Activated T-helper 17 cell treated with anti-CD3 and anti-CD28 coated beads, Interleukin-2, amount 50 U/mL, for 72 hours (primary cell): ENCODE measurements around the gene HSD17B8. TPM values are rescaled to one million over a fixed set of nuclear protein-coding genes. Genes with fewer than 3 reads are reported as not detected.

Source experiments
- ATAC-seq: fragments of 150-1000 bp; cut with Tn5 transposase; replicated peaks from 2 replicates; pipeline ENCODE4 v1.10.0; 2021; ENCODE audit warnings: mild to moderate bottlenecking, moderate library complexity
- H3K27ac Mint-ChIP-seq: one replicate; pipeline ENCODE4 v1.8.0; 2022; ENCODE audit warnings: mixed read lengths
- H3K27me3 Mint-ChIP-seq: one replicate; pipeline ENCODE4 v1.8.0; 2022; ENCODE audit warnings: mixed read lengths
- H3K36me3 Mint-ChIP-seq: one replicate; pipeline ENCODE4 v1.8.0; 2022; ENCODE audit warnings: low read depth, mild to moderate bottlenecking, mixed read lengths
- H3K4me1 Mint-ChIP-seq: one replicate; pipeline ENCODE4 v1.8.0; 2022; ENCODE audit warnings: mixed read lengths
- H3K4me3 Mint-ChIP-seq: one replicate; pipeline ENCODE4 v1.8.0; 2022; ENCODE audit warnings: mild to moderate bottlenecking, mixed read lengths
- H3K9me3 Mint-ChIP-seq: one replicate; pipeline ENCODE4 v1.8.0; 2022; ENCODE audit warnings: mixed read lengths
- total RNA-seq, 2 donors: library from RNA; stranded (reverse); gene quantifications; one replicate each; pipeline ENCODE4 v1.2.3, GENCODE V29; 2022

Gene HSD17B8
- total RNA-seq, 2 donors from 2014 or later = 3.4 to 13.1 TPM

DNA sequence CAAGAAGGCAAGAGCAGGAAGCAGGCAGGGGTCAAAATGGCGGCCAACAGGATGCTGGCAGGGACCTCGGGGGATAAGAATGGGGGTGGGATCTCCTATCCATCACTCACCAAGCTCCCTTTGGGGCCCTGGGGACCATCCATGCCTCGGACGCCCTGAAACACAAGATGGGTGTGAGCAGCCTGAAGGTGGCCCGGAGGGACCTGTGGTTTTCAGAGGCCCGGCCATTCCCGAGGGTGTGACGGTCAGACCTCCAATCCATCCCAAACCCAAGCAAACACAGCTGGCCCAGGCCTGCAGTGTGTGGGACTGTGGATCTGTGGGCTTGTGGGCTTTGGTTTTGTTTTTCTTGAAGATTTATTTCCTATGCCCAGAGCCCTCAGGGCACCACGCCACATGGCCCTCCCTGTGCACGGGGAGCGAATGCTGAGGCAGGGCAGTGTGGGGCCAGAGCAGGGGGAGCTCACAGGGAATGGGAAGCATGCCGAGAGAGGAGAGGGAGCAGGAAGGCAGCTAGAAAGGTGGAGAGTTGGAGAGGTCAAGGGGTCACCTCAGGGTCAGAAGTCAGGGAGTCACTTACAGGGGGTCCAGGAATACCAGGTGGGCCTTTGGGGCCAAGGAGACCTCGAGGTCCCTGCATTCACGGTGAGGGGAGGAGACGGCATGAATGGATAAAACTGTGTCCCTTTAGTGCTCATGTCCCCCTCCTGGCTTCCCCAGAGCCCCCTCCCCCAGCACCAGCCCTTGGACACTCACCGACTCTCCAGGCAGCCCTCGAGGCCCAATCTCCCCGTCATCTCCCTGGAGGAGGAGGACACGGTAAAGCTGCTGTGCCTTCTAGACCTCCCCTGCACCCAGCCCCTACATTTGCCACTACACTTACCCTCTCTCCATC, 26.7 kb upstream of the HSD17B8 start:
- no peak for ATAC-seq
- Mint-ChIP-seq H3K36me3 (no peaks in the 10 kb centered on the region), H3K9me3 (peaks cover 3% of the 10 kb centered on the region), H3K4me1 (peaks cover 2% of the 10 kb centered on the region), H3K4me3 (no peak overlapping the region), H3K27me3 (peaks cover 9% of the 10 kb centered on the region), H3K27ac (no peak overlapping the region)

- Mint-ChIP-seq H3K27me3 (peaks cover 9% of the 10 kb centered on the region), H3K4me3 (no peak overlapping the region), H3K27ac (no peak overlapping the region), H3K36me3 (peaks cover 6% of the 10 kb centered on the region), H3K4me1 (peaks cover 14% of the 10 kb centered on the region), H3K9me3 (peaks cover 14% of the 10 kb centered on the region)
- ATAC-seq = no peak
Observed at GRCh38 chr6:33178755-33179475, 25.5 kb upstream of the HSD17B8 start.

- ATAC-seq = no peak
- peaks cover 14% of the 10 kb centered on the region for H3K9me3 Mint-ChIP-seq
Observed at GRCh38 chr6:33181141-33181540, 23.3 kb upstream of the HSD17B8 start.

DNA sequence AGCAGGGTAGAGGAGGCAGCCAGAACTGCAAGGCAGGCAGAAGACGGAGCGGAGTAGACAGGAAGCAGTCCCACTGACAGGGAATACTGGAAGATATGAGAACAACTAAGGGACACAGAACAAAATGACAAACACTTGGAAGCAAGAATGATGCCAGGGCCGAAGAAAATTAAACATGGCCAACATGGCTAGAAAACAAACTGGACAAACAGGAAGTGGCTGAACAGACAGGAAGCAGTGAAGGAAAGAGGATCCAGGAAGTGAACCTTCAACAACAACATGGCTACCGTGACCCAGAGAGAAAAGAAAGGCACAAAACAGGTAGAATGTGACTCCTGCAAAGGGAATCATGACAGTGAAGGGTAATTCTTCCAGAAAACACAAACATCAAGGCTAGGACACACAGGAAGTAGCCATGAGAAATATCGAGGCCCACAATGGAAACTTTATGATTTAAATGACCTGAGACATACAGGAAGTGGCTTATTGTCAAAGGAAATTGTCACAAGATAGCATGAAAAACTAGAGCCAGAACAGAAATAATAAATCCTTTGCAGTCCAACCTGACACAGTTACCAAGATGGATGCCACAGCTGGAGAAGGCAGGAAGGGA, 21.3 kb upstream of the HSD17B8 start:
- H3K27me3 Mint-ChIP-seq = peaks cover 13% of the 10 kb centered on the region
- H3K27ac Mint-ChIP-seq = peak overlapping the region; percentile 87
- peaks cover 14% of the 10 kb centered on the region for H3K9me3 Mint-ChIP-seq
- H3K36me3 Mint-ChIP-seq = peaks cover 6% of the 10 kb centered on the region
- H3K4me1 Mint-ChIP-seq = peaks cover 33% of the 10 kb centered on the region
- peak; percentile 52 for ATAC-seq
- H3K4me3 Mint-ChIP-seq = peak overlapping the region; percentile 74

More at GRCh38 chr6:33181141-33181540, 23.3 kb upstream of the HSD17B8 start:
- H3K4me1 Mint-ChIP-seq = peaks cover 24% of the 10 kb centered on the region
- no peaks in the 10 kb centered on the region for H3K27me3 Mint-ChIP-seq
- peaks cover 6% of the 10 kb centered on the region for H3K36me3 Mint-ChIP-seq
- no peak overlapping the region for H3K27ac Mint-ChIP-seq
- H3K4me3 Mint-ChIP-seq = no peak overlapping the region

DNA sequence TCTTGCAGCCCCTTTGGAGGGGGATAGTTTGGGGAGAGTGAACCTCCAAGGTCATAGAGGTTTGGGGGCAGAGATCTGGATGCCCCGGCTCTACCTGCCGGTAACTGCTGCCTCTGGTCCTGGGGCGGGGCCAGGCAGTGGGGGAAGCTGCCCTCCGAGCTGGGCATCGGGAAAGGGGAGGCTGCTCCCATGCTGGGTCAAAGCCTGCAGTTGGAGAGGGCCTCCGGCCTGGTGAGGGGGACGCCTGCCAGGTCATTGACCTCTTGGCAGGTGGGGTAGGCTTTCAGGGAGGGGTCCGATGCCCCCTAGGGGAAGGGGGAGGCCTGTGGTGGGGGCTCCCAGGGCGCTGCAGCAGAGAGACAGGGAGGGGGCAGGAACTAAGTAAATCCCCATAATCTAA, 19.3 kb upstream of the HSD17B8 start:
- peaks cover 6% of the 10 kb centered on the region for H3K36me3 Mint-ChIP-seq
- peaks cover 19% of the 10 kb centered on the region for H3K27me3 Mint-ChIP-seq
- no peak for ATAC-seq
- H3K4me1 Mint-ChIP-seq = peaks cover 33% of the 10 kb centered on the region
- H3K4me3 Mint-ChIP-seq = no peak overlapping the region
- peak overlapping the region; percentile 65 for H3K27ac Mint-ChIP-seq
- H3K9me3 Mint-ChIP-seq = peaks cover 14% of the 10 kb centered on the region

GRCh38 chr6:33185654-33186187, 18.7 kb upstream of the HSD17B8 start:
- H3K27ac Mint-ChIP-seq = no peak overlapping the region
- ATAC-seq = no peak
- H3K36me3 Mint-ChIP-seq = peaks cover 6% of the 10 kb centered on the region
- H3K4me1 Mint-ChIP-seq = peaks cover 33% of the 10 kb centered on the region
- peaks cover 14% of the 10 kb centered on the region for H3K9me3 Mint-ChIP-seq
- H3K4me3 Mint-ChIP-seq = no peak overlapping the region
- peaks cover 22% of the 10 kb centered on the region for H3K27me3 Mint-ChIP-seq

DNA sequence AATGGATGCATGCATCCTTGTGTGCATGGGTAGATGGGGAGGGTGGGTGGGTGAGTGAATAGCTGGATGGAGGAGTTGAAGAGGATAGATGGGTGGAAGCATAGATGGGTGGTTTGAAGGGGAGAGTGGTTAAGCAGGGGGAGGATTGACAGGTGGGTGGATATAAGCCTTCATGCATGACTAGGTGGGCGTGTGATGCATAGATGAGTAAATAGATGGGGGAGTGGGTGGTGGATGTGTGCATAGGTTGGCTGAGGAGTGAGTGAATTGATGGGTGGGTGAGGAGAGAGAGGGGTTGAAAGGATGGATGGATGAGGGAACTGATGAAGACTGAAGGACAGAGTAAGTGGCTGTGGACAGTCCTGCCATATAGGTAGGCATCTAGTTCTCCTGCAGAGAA, 16.6 kb upstream of the HSD17B8 start:
- Mint-ChIP-seq H3K27me3 (peaks cover 30% of the 10 kb centered on the region), H3K9me3 (peaks cover 11% of the 10 kb centered on the region), H3K27ac (no peak overlapping the region), H3K4me1 (peaks cover 30% of the 10 kb centered on the region), H3K36me3 (peaks cover 6% of the 10 kb centered on the region), H3K4me3 (no peak overlapping the region)
- no peak for ATAC-seq

DNA sequence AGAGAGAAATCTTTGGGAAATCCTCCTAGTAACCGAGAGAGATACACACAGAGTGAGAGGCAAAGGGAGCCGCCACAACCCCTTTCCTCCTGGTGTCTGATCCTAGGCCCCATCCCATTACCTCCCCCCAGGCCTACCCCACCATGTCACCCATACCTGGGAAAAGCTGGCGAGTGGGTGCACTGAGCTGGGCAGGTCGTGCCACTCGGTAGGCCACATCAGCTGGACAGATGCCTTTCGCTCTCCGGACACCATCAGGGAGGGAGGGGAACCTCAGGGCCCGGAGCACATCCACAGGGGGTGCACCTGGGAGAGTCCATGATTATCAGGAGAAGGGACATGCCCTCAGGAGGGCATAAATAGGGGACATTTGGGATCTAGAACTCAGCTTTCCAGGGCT, 15.3 kb upstream of the HSD17B8 start:
- Mint-ChIP-seq H3K4me1 (peaks cover 22% of the 10 kb centered on the region), H3K9me3 (no peaks in the 10 kb centered on the region), H3K27ac (no peak overlapping the region), H3K27me3 (peaks cover 30% of the 10 kb centered on the region), H3K4me3 (no peak overlapping the region), H3K36me3 (peaks cover 7% of the 10 kb centered on the region)
- ATAC-seq = no peak

DNA sequence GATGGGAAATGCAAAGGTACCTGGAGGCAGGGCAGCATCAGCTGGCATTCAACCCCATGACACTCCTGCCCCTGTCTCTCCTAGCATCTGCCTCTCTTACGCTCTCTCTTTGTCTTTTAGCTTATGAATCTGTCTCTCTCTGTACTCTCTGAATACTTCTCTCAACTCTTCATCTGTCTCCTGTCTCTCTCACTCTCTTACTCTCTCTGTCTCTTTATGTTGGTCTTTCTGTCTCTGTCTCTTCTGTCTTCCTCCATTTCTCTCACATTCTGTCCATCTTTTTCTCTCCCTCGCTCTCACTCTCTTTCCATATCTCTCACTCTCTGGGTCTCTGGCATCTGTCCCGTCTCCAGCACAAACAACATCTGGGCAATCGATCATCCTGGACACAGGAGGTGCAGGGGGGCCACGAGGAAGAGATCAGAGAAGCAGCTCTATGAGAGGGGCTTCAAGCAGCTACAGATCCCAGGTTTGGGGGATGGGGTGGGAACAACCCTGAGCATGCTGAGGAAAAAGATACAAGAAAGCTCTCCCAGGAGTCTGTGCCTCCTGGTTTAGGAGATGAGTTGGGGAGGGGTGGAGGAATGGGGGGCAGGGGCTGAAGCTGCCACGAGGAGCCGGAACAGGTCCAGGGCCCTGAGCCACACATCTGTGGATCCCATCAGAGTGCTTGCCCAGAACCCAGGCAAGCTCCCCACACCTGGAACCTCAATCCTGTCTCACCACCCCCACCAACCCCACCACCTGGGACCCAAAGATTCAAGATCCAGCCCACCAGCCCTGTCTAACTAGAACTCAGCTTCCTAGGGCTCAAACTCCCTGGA, 14.6 kb upstream of the HSD17B8 start:
- Mint-ChIP-seq H3K4me3 (no peak overlapping the region), H3K27ac (no peak overlapping the region), H3K4me1 (peaks cover 15% of the 10 kb centered on the region), H3K27me3 (peaks cover 30% of the 10 kb centered on the region), H3K9me3 (no peaks in the 10 kb centered on the region), H3K36me3 (peaks cover 14% of the 10 kb centered on the region)
- no peak for ATAC-seq

DNA sequence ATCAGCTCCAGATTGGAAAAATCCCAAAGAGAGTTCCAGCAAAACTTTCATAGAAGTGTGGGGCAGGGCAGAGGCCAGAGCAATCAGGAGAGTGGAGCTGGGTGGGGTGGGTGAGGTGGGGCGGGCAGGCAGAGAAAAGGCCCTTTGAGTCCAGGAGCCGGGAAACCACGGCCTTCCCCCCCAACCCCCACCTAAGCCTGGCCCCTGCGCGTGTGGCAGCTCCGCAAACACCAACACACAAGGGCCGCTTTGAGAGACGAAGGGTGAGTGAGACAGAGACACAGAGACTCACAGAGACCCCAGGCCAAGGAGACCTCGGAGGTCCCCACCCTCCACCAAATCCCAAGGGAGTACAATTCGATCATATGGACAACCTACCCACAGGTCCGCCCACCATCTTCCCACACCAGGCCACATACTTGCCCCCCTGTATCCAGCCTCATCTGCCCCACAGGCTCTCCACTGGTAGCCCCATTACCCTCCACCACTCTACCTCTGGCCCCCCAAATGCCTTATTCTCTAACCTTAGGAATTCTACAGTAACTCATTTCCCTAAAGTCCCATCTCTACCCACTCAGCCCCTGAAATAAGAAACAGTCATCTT, 13.8 kb upstream of the HSD17B8 start:
- Mint-ChIP-seq H3K27ac (no peak overlapping the region), H3K36me3 (peaks cover 21% of the 10 kb centered on the region), H3K9me3 (no peaks in the 10 kb centered on the region), H3K4me3 (no peak overlapping the region), H3K27me3 (peaks cover 30% of the 10 kb centered on the region), H3K4me1 (peaks cover 14% of the 10 kb centered on the region)
- ATAC-seq = no peak

DNA sequence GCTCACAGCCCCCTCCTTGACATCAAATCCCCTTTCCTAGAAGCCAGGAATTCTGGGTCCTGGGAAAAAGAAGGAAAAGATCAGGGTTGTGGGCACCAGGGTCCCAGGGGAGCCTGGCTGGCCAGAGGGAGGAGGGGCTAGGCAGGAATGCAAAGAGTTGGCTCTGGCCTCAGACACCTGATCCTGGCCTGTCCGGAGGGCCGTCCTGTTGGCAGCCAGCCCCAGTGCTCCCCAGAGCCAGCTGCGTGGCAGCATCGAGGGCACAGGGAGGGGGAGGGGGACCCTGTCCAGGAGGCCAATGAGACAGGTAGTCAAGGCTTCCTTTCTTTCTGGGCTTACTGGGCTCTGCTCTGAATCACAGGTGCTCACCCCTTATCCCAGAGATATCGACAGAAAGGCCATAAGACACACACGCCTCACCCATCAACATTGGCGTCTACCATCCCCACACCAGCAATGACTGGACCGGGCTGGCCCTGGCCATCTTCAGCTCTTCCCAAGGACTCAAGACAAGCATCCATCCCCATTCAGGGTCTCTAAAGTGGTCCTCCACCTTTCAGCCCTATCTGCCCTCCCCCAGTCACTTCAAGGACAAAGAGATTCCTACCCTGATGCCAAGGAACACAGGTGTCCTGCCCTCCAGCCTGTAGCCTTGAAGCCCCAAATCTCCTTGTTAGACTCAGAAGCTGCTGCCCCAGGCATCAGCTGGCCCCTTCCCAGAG, 12.9 kb upstream of the HSD17B8 start:
- Mint-ChIP-seq H3K9me3 (no peaks in the 10 kb centered on the region), H3K4me3 (no peak overlapping the region), H3K27ac (no peak overlapping the region), H3K36me3 (peaks cover 31% of the 10 kb centered on the region), H3K4me1 (peaks cover 14% of the 10 kb centered on the region), H3K27me3 (peaks cover 29% of the 10 kb centered on the region)
- ATAC-seq = no peak

DNA sequence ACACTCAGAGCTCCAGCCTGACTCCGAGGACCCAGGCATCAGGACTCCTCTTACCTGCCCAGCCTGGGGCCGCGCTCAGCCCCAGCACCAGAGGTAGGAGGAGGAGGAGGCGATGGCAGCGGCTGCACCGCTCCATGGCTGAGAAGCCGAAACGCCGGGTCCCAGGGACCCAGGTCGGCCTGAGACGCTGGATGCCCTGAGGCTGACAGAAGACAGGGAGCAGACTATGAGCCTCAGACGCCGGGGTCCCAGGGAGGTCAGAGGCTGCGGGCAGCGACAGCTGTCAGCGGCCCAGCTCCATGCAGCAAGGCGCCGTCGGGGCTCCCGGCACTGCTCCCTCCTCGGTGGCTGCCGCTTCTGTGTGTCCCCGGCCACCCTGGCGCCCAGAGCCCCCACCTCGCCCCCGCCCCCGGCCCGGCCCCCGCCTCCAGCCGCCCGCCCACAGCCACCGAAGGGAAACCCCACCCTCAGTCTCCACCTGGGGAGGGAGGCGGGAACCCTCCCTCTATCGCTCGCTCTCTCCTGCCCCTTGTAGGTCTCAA, 12.3 kb upstream of the HSD17B8 start, which contains the start of gene COL11A2:
COL11A2 (minus strand) TSS at position 363 of the 542 bp plus-strand sequence; CDS start at position 136, 227 bp downstream.
- H3K4me3 Mint-ChIP-seq = peak within 1 kb of the TSS; percentile 60
- peaks cover 14% of the 10 kb centered on the region for H3K4me1 Mint-ChIP-seq
- H3K27ac Mint-ChIP-seq = no peak within 1 kb of the TSS
- no peaks in the 10 kb centered on the region for H3K9me3 Mint-ChIP-seq
- peak; percentile 25 for ATAC-seq
- H3K27me3 Mint-ChIP-seq = peaks cover 26% of the 10 kb centered on the region
- H3K36me3 Mint-ChIP-seq = peaks cover 37% of the 10 kb centered on the region
